Peyer's patch (tissue), 4 donors: ENCODE measurements around the gene BRSK1.

Source experiments
- POLR2A ChIP-seq, 2 donors: fragments of 450-650 bp; IDR thresholded peaks; one replicate each; pipeline ENCODE4 v1.5.1; 2017; ENCODE audit warnings: antibody characterized with exemption in 2 of 2, mild to moderate bottlenecking in 2 of 2, moderate library complexity in 2 of 2
- TF ChIP-seq, protein P1 (sequence below), 6 experiments: fragments of 450-650 bp in 4 of 6; fragments of 200-600 bp in 2 of 6; sonication (generic) in 1 of 6; IDR thresholded peaks; one replicate each; pipeline ENCODE4 v1.5.1; 2017 to 2019; ENCODE audit warnings: antibody characterized with exemption in 6 of 6, mild to moderate bottlenecking in 3 of 6, moderate library complexity in 1 of 6

GRCh38 chr19:55325172-55325571, 41.4 kb downstream of the BRSK1 start, which contains the start of gene TMEM150B:
- no peak for TF ChIP-seq POLR2A (IDR thresholded peaks at IDR 0.05)
- TF ChIP-seq, protein P1, sequence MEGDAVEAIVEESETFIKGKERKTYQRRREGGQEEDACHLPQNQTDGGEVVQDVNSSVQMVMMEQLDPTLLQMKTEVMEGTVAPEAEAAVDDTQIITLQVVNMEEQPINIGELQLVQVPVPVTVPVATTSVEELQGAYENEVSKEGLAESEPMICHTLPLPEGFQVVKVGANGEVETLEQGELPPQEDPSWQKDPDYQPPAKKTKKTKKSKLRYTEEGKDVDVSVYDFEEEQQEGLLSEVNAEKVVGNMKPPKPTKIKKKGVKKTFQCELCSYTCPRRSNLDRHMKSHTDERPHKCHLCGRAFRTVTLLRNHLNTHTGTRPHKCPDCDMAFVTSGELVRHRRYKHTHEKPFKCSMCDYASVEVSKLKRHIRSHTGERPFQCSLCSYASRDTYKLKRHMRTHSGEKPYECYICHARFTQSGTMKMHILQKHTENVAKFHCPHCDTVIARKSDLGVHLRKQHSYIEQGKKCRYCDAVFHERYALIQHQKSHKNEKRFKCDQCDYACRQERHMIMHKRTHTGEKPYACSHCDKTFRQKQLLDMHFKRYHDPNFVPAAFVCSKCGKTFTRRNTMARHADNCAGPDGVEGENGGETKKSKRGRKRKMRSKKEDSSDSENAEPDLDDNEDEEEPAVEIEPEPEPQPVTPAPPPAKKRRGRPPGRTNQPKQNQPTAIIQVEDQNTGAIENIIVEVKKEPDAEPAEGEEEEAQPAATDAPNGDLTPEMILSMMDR (IDR thresholded peaks at IDR 0.05), result no peak
